Natural killer cell treated with Interleukin-12 subunit alpha and Interleukin-12 subunit beta and Interleukin-15 and Interleukin-18, amount 100 ng/mL, for 72 hours (primary cell): Measurements from ENCODE around the gene RTL9. TPM values are rescaled to one million over a fixed set of nuclear protein-coding genes. Genes with fewer than 3 reads are reported as not detected.
"Not testable (repeated sequence)": the region's sequence is repeated elsewhere in the genome, so short reads cannot be mapped to it uniquely, and the experiment has no call there.

Experiments
- ATAC-seq, 2 donors: fragments of 150-1000 bp; cut with Tn5 transposase in 1 of 2; sonication (Bioruptor Pico), chemical (Tn5 transposase) in 1 of 2; 2 replicates each; pipeline ENCODE4 v1.10.0; 2021
- DNase-seq: peaks from one replicate; pipeline ENCODE4 v3.0.0; 2022; ENCODE audit warnings: low spot score
- H3K27ac Mint-ChIP-seq, 2 donors: 1 replicate in 1 of 2; 2 replicates in 1 of 2; pipeline ENCODE4 v1.8.0; 2022; ENCODE audit warnings: mixed read lengths in 2 of 2, mild to moderate bottlenecking in 1 of 2, moderate library complexity in 1 of 2
- H3K27me3 Mint-ChIP-seq, 2 donors: 1 replicate in 1 of 2; 2 replicates in 1 of 2; pipeline ENCODE4 v1.8.0; 2022; ENCODE audit warnings: mixed read lengths in 2 of 2
- H3K36me3 Mint-ChIP-seq: one replicate; pipeline ENCODE4 v1.8.0; 2022; ENCODE audit warnings: mixed read lengths
- H3K4me1 Mint-ChIP-seq, 2 donors: 1 replicate in 1 of 2; 2 replicates in 1 of 2; pipeline ENCODE4 v1.8.0; 2022; ENCODE audit warnings: low read depth in 2 of 2, mixed read lengths in 2 of 2, mild to moderate bottlenecking in 1 of 2
- H3K4me3 Mint-ChIP-seq: one replicate; pipeline ENCODE4 v1.8.0; 2022; ENCODE audit warnings: mixed read lengths
- H3K9me3 Mint-ChIP-seq: 2 replicates; pipeline ENCODE4 v1.8.0; 2022; ENCODE audit warnings: mixed read lengths
- total RNA-seq, 2 donors: library from RNA; stranded (reverse); gene quantifications; one replicate each; pipeline ENCODE4 v1.2.3, GENCODE V29; 2022

The RTL9 gene
- total RNA-seq, 2 donors from 2014 or later = not detected

GRCh38 chrX:110403441-110404238, 45.0 kb downstream of the RTL9 start:
- no peaks in the 10 kb centered on the region for H3K36me3 Mint-ChIP-seq
- no peak for ATAC-seq
- no peaks in the 10 kb centered on the region for H3K4me1 Mint-ChIP-seq
- peaks cover 16 to 24% of the 10 kb centered on the region in 2 donors for H3K27me3 Mint-ChIP-seq
- no peak overlapping the region for H3K27ac Mint-ChIP-seq
- H3K9me3 Mint-ChIP-seq = no peaks in the 10 kb centered on the region
- no peak overlapping the region for H3K4me3 Mint-ChIP-seq
- DNase-seq = no peak

DNA sequence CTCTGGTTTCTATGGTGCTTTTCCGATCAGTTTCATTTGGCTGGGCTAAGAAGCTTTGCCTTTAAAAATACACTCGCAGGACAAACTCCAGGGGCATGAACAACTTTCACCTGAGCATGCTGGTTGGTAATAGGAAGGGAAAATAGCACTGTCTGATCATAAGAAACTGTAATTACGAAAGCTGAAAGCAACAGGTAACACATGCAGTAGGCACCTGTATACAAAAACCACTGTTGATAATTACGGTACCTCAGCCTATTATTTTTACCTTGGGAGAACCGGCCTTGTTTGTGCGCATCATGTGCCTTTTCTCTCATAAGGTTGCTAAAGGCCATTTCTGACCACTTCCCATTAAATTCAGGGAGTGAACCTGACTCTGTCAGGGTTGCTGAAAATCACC, 45.7 kb downstream of the RTL9 start:
- Mint-ChIP-seq H3K4me3 (no peak overlapping the region), H3K27me3 (peaks cover 16 to 23% of the 10 kb centered on the region in 2 donors), H3K36me3 (no peaks in the 10 kb centered on the region), H3K27ac (no peak overlapping the region), H3K4me1 (no peaks in the 10 kb centered on the region), H3K9me3 (no peaks in the 10 kb centered on the region)
- ATAC-seq (no peak), DNase-seq (no peak)

GRCh38 chrX:110406250-110406649, 47.6 kb downstream of the RTL9 start:
- H3K9me3 Mint-ChIP-seq, DNase-seq, H3K4me1 Mint-ChIP-seq, H3K36me3 Mint-ChIP-seq, H3K27ac Mint-ChIP-seq, H3K4me3 Mint-ChIP-seq, ATAC-seq: not testable (repeated sequence)
- peaks cover 10 to 14% of the 10 kb centered on the region in 2 donors for H3K27me3 Mint-ChIP-seq

DNA sequence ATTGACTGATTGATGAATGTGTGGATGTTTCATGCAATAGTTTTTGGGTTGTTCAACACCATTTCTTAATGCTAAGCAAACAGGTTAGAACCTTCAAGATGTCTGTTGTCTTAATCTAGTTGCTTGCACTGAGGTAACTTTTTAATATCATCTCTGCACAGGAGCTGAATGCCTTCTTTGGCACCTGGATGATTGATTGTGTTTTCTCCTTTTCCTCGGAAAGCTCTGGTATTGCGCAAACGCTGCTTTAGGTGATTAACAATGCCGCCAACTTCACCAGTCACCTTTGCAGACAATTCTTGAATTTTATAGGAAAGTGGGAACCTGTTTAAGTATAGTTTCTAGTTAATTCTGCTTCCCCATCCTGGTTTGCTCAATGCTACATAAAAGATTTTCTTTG, 48.2 kb downstream of the RTL9 start:
- Mint-ChIP-seq H3K27me3 (peaks cover 7 to 16% of the 10 kb centered on the region in 2 donors), H3K36me3 (no peaks in the 10 kb centered on the region), H3K9me3 (no peaks in the 10 kb centered on the region), H3K4me1 (peaks cover 0 to 2% of the 10 kb centered on the region in 2 donors), H3K4me3 (no peak overlapping the region), H3K27ac (no peak overlapping the region)
- no peak for DNase-seq
- no peak for ATAC-seq

- DNase-seq = no peak
- Mint-ChIP-seq H3K27me3 (peaks cover 0 to 17% of the 10 kb centered on the region in 2 donors), H3K4me3 (no peak overlapping the region), H3K4me1 (peaks cover 0 to 3% of the 10 kb centered on the region in 2 donors), H3K9me3 (no peaks in the 10 kb centered on the region), H3K36me3 (no peaks in the 10 kb centered on the region), H3K27ac (no peak overlapping the region)
- peak in 1 of 2 donors; percentile 62 for ATAC-seq
These were observed 49.4 kb downstream of the RTL9 start for GRCh38 chrX:110407910-110408545.

Other genes with a start within 250 kb of the RTL9 start
- 10 to 100 TPM; 10.1 to 13.6 TPM for gene AMMECR1, start 40.8 kb upstream of the RTL9 start, total RNA-seq